ENCODE results near the gene GNAQ. TPM values are rescaled to one million over a fixed set of nuclear protein-coding genes. Genes with fewer than 3 reads are reported as not detected.

The GNAQ gene
- total and polyA plus RNA-seq, 2 experiments from 2014 or later: 21.1 to 43.1 TPM

- Histone ChIP-seq H3K4me2 (no peak overlapping the region), H3K79me2 (replicated peaks; ENCODE audit: insufficient read depth) (peaks cover 19% of the 10 kb centered on the region), H3K4me1 (ENCODE audit: insufficient read depth) (no peaks in the 10 kb centered on the region), H3K27me3 (ENCODE audit: insufficient read depth) (no peaks in the 10 kb centered on the region), H2AFZ (no peak overlapping the region), H3K36me3 (ENCODE audit: insufficient read depth) (no peaks in the 10 kb centered on the region), H3K27ac (ENCODE audit: low read depth) (no peak overlapping the region), H3F3A (replicated peaks; ENCODE audit: low read depth) (no peaks in the 10 kb centered on the region), H3K4me3 (no peak overlapping the region), H3K9me2 (ENCODE audit: insufficient read depth) (no peaks in the 10 kb centered on the region), H4K20me1 (replicated peaks; ENCODE audit: insufficient read depth) (no peaks in the 10 kb centered on the region)
- TF ChIP-seq CTCF (conservative IDR thresholded peaks at IDR 0.05; ENCODE audit: low read depth in 2 of 2): no peak
- TF ChIP-seq ZNF114 (CRISPR knock-in tag; IDR thresholded peaks at IDR 0.05): no peak
- TF ChIP-seq ZNF462 (CRISPR knock-in tag; IDR thresholded peaks at IDR 0.05): no peak
- TF ChIP-seq JUNB (IDR thresholded peaks at IDR 0.05; ENCODE audit: unreplicated experiment): no peak
- TF ChIP-seq ZNF331 (CRISPR knock-in tag; IDR thresholded peaks at IDR 0.05; ENCODE audit: low read depth): no peak
- no peak for TF ChIP-seq REST (IDR thresholded peaks at IDR 0.05; ENCODE audit: unreplicated experiment)
- TF ChIP-seq EZH2 (IDR thresholded peaks at IDR 0.05; ENCODE audit: low read depth, unreplicated experiment): no peak
- TF ChIP-seq CREB1 (CRISPR knock-in tag; IDR thresholded peaks at IDR 0.05; ENCODE audit: low read depth): no peak
- TF ChIP-seq ETS1 (IDR thresholded peaks at IDR 0.05): no peak
- TF ChIP-seq EZH2phosphoT487 (IDR thresholded peaks at IDR 0.05; ENCODE audit: unreplicated experiment): no peak
- no peak for TF ChIP-seq STAT1 (IDR thresholded peaks at IDR 0.05; ENCODE audit: unreplicated experiment)
- no peak for TF ChIP-seq POLR2AphosphoS5 (IDR thresholded peaks at IDR 0.05; ENCODE audit: low read depth)
- TF ChIP-seq NANOG (IDR thresholded peaks at IDR 0.05; ENCODE audit: borderline replicate concordance): no peak
- Mint-ChIP-seq H3K9me3 (no peaks in the 10 kb centered on the region), H3K27ac (no peak overlapping the region), H3K27me3 (ENCODE audit: insufficient read depth, low read depth, poor library complexity) (no peaks in the 10 kb centered on the region), H3K4me1 (peaks cover 22% of the 10 kb centered on the region), H3K4me3 (no peak overlapping the region), H3K36me3 (ENCODE audit: low read depth) (0 out of 3 replicates have a peak, but pooled peaks cover 3% of the 10 kb centered on the region)
- ATAC-seq: no peak
- DNase-seq (ENCODE audit: low spot score): no peak
Observed at GRCh38 chr9:77910194-77910621, 121.4 kb downstream of the GNAQ start.
